ENCODE measurements around the gene MORC1.

MORC1 gene

GRCh38 chr3:109154979-109155378 is 37.0 kb upstream of the MORC1 start:
- DNase-seq, result no peak
- Histone ChIP-seq H2BK120ac (ENCODE audit: insufficient read depth, low read length, poor library complexity) (no peak overlapping the region), H4K12ac (ENCODE audit: low read depth, low read length) (no peak overlapping the region), H2BK5ac (ENCODE audit: low read depth, low read length, poor library complexity) (no peak overlapping the region), H4K91ac (ENCODE audit: low read depth, low read length) (no peak overlapping the region), H3K18ac (ENCODE audit: low read length) (no peak overlapping the region), H3K27ac (ENCODE audit: low read depth, low read length) (no peak overlapping the region), H3K14ac (ENCODE audit: low read length) (no peak overlapping the region), H4K8ac (ENCODE audit: low read depth, low read length) (no peak overlapping the region), H3K79me2 (ENCODE audit: control insufficient read depth, insufficient read depth, low read length, poor library complexity) (no peaks in the 10 kb centered on the region), H3K4ac (ENCODE audit: low read depth, low read length) (no peak overlapping the region), H2AK5ac (ENCODE audit: low read length) (no peak overlapping the region), H2BK12ac (ENCODE audit: low read length) (no peak overlapping the region), H3K4me2 (ENCODE audit: low read length) (no peak overlapping the region), H3K4me3 (ENCODE audit: low read depth, low read length) (no peak overlapping the region), H3K9ac (ENCODE audit: low read length) (no peak overlapping the region), H3K23ac (ENCODE audit: low read length) (no peak overlapping the region), H3K9me3 (ENCODE audit: insufficient read depth, low read depth, low read length) (peaks cover 1% of the 10 kb centered on the region), H3K79me1 (ENCODE audit: low read length) (no peaks in the 10 kb centered on the region), H3K36me3 (ENCODE audit: control insufficient read depth in 1 of 2, insufficient read depth in 2 of 2, low read length in 2 of 2) (no peaks in the 10 kb centered on the region), H3K4me1 (ENCODE audit: control insufficient read depth in 1 of 2, insufficient read depth in 2 of 2, low read length in 2 of 2) (no peaks in the 10 kb centered on the region), H3K27me3 (ENCODE audit: insufficient read depth, low read length) (no peaks in the 10 kb centered on the region), H2AFZ (ENCODE audit: insufficient read depth, low read length, poor library complexity) (no peak overlapping the region)
- no CpG with 5 or more reads among the region's 2 CpGs for WGBS (ENCODE audit: extremely low coverage, insufficient coverage, insufficient read length)

- no peak overlapping the region for H2BK120ac ChIP-seq (ENCODE audit: insufficient read depth, low read length, poor library complexity)
- H3K27ac ChIP-seq (ENCODE audit: low read depth, low read length), result no peak overlapping the region
- H3K79me1 ChIP-seq (ENCODE audit: low read length), result no peaks in the 10 kb centered on the region
- no peak overlapping the region for H3K18ac ChIP-seq (ENCODE audit: low read length)
- no peaks in the 10 kb centered on the region for H3K79me2 ChIP-seq (ENCODE audit: control insufficient read depth, insufficient read depth, low read length, poor library complexity)
- H4K8ac ChIP-seq (ENCODE audit: low read depth, low read length), result no peak overlapping the region
- H3K14ac ChIP-seq (ENCODE audit: low read length), result no peak overlapping the region
- no peak overlapping the region for H3K4me2 ChIP-seq (ENCODE audit: low read length)
- DNase-seq, result no peak
- H3K4ac ChIP-seq (ENCODE audit: low read depth, low read length), result no peak overlapping the region
- WGBS (ENCODE audit: extremely low coverage, insufficient coverage, insufficient read length), result no CpG with 5 or more reads among the region's 4 CpGs
- no peak overlapping the region for H3K9ac ChIP-seq (ENCODE audit: low read length)
- H3K9me3 ChIP-seq (ENCODE audit: insufficient read depth, low read depth, low read length), result peaks cover 1% of the 10 kb centered on the region
- H2AK5ac ChIP-seq (ENCODE audit: low read length), result no peak overlapping the region
- no peaks in the 10 kb centered on the region for H3K4me1 ChIP-seq (ENCODE audit: control insufficient read depth in 1 of 2, insufficient read depth in 2 of 2, low read length in 2 of 2)
- no peak overlapping the region for H3K4me3 ChIP-seq (ENCODE audit: low read depth, low read length)
- no peak overlapping the region for H3K23ac ChIP-seq (ENCODE audit: low read length)
- no peak overlapping the region for H2BK5ac ChIP-seq (ENCODE audit: low read depth, low read length, poor library complexity)
- H2BK12ac ChIP-seq (ENCODE audit: low read length), result no peak overlapping the region
- H3K36me3 ChIP-seq (ENCODE audit: control insufficient read depth in 1 of 2, insufficient read depth in 2 of 2, low read length in 2 of 2), result no peaks in the 10 kb centered on the region
- no peak overlapping the region for H4K12ac ChIP-seq (ENCODE audit: low read depth, low read length)
- H2AFZ ChIP-seq (ENCODE audit: insufficient read depth, low read length, poor library complexity), result no peak overlapping the region
- no peaks in the 10 kb centered on the region for H3K27me3 ChIP-seq (ENCODE audit: insufficient read depth, low read length)
- no peak overlapping the region for H4K91ac ChIP-seq (ENCODE audit: low read depth, low read length)
Observed at GRCh38 chr3:109152320-109152719, 34.4 kb upstream of the MORC1 start.

GRCh38 chr3:109149078-109149477 is 31.1 kb upstream of the MORC1 start:
- Histone ChIP-seq H3K27me3 (ENCODE audit: insufficient read depth, low read length) (no peaks in the 10 kb centered on the region), H2AFZ (ENCODE audit: insufficient read depth, low read length, poor library complexity) (no peak overlapping the region), H3K23ac (ENCODE audit: low read length) (no peak overlapping the region), H3K4me3 (ENCODE audit: low read depth, low read length) (no peak overlapping the region), H2AK5ac (ENCODE audit: low read length) (no peak overlapping the region), H4K8ac (ENCODE audit: low read depth, low read length) (no peak overlapping the region), H3K4me1 (ENCODE audit: control insufficient read depth in 1 of 2, insufficient read depth in 2 of 2, low read length in 2 of 2) (no peaks in the 10 kb centered on the region), H3K36me3 (ENCODE audit: control insufficient read depth in 1 of 2, insufficient read depth in 2 of 2, low read length in 2 of 2) (no peaks in the 10 kb centered on the region), H3K9me3 (ENCODE audit: insufficient read depth, low read depth, low read length) (peaks cover 1% of the 10 kb centered on the region), H3K9ac (ENCODE audit: low read length) (no peak overlapping the region), H3K14ac (ENCODE audit: low read length) (no peak overlapping the region), H3K4me2 (ENCODE audit: low read length) (no peak overlapping the region), H3K4ac (ENCODE audit: low read depth, low read length) (no peak overlapping the region), H2BK5ac (ENCODE audit: low read depth, low read length, poor library complexity) (no peak overlapping the region), H3K79me1 (ENCODE audit: low read length) (no peaks in the 10 kb centered on the region), H2BK12ac (ENCODE audit: low read length) (no peak overlapping the region), H3K27ac (ENCODE audit: low read depth, low read length) (no peak overlapping the region), H4K91ac (ENCODE audit: low read depth, low read length) (no peak overlapping the region), H3K18ac (ENCODE audit: low read length) (no peak overlapping the region), H3K79me2 (ENCODE audit: control insufficient read depth, insufficient read depth, low read length, poor library complexity) (no peaks in the 10 kb centered on the region), H2BK120ac (ENCODE audit: insufficient read depth, low read length, poor library complexity) (no peak overlapping the region), H4K12ac (ENCODE audit: low read depth, low read length) (no peak overlapping the region)
- DNase-seq, result no peak
- WGBS (ENCODE audit: extremely low coverage, insufficient coverage, insufficient read length), result no CpG with 5 or more reads among the region's 2 CpGs

GRCh38 chr3:109143646-109144045 is 25.7 kb upstream of the MORC1 start:
- no peak overlapping the region for H3K4me3 ChIP-seq (ENCODE audit: low read depth, low read length)
- H3K4me1 ChIP-seq (ENCODE audit: control insufficient read depth in 1 of 2, insufficient read depth in 2 of 2, low read length in 2 of 2), result no peaks in the 10 kb centered on the region
- H3K9me3 ChIP-seq (ENCODE audit: insufficient read depth, low read depth, low read length), result no peaks in the 10 kb centered on the region
- H4K12ac ChIP-seq (ENCODE audit: low read depth, low read length), result no peak overlapping the region
- no CpG with 5 or more reads among the region's 1 CpG for WGBS (ENCODE audit: extremely low coverage, insufficient coverage, insufficient read length)
- no peak overlapping the region for H3K14ac ChIP-seq (ENCODE audit: low read length)
- H2AK5ac ChIP-seq (ENCODE audit: low read length), result no peak overlapping the region
- no peak overlapping the region for H4K8ac ChIP-seq (ENCODE audit: low read depth, low read length)
- H3K23ac ChIP-seq (ENCODE audit: low read length), result no peak overlapping the region
- H4K91ac ChIP-seq (ENCODE audit: low read depth, low read length), result no peak overlapping the region
- H3K4ac ChIP-seq (ENCODE audit: low read depth, low read length), result no peak overlapping the region
- no peaks in the 10 kb centered on the region for H3K27me3 ChIP-seq (ENCODE audit: insufficient read depth, low read length)
- no peaks in the 10 kb centered on the region for H3K36me3 ChIP-seq (ENCODE audit: control insufficient read depth in 1 of 2, insufficient read depth in 2 of 2, low read length in 2 of 2)
- H3K4me2 ChIP-seq (ENCODE audit: low read length), result no peak overlapping the region
- no peak overlapping the region for H2BK12ac ChIP-seq (ENCODE audit: low read length)
- H2BK120ac ChIP-seq (ENCODE audit: insufficient read depth, low read length, poor library complexity), result no peak overlapping the region
- H2BK5ac ChIP-seq (ENCODE audit: low read depth, low read length, poor library complexity), result no peak overlapping the region
- H3K79me1 ChIP-seq (ENCODE audit: low read length), result no peaks in the 10 kb centered on the region
- H3K9ac ChIP-seq (ENCODE audit: low read length), result no peak overlapping the region
- no peak overlapping the region for H3K27ac ChIP-seq (ENCODE audit: low read depth, low read length)
- DNase-seq, result no peak
- H2AFZ ChIP-seq (ENCODE audit: insufficient read depth, low read length, poor library complexity), result no peak overlapping the region
- no peak overlapping the region for H3K18ac ChIP-seq (ENCODE audit: low read length)
- H3K79me2 ChIP-seq (ENCODE audit: control insufficient read depth, insufficient read depth, low read length, poor library complexity), result no peaks in the 10 kb centered on the region
